Fibroblast of villous mesenchyme (primary cell): ENCODE results near the gene DNAJC4. TPM values are rescaled to one million over a fixed set of nuclear protein-coding genes. Genes with fewer than 3 reads are reported as not detected.

Experiments used
- DNase-seq: peaks from one replicate; pipeline ENCODE4 v3.0.0-alpha.2; 2010; ENCODE audit warnings: low read depth
- H3K4me3 ChIP-seq: 2 replicates; pipeline ENCODE4 v1.5.1; 2011; ENCODE audit warnings: low read depth, mild to moderate bottlenecking, low read length
- CTCF ChIP-seq: IDR thresholded peaks from 2 replicates; pipeline ENCODE4 v1.5.1; 2012; ENCODE audit warnings: low read depth, mild to moderate bottlenecking, low read length; ENCODE audit not compliant: insufficient read depth
- total RNA-seq: library from RNA; depleted of rRNA; stranded (reverse); fragments of >200 nt; gene quantifications from 2 replicates; pipeline ENCODE4 v1.2.3, GENCODE V29; 2012

Gene DNAJC4
- total RNA-seq, 1 donor = 6.5 TPM

- H3K4me3 ChIP-seq = no peak overlapping the region
- TF ChIP-seq CTCF = no peak
- no peak for DNase-seq
Observed at GRCh38 chr11:64224151-64224890, 6.0 kb upstream of the DNAJC4 start.

- DNase-seq = no peak
- no peak for TF ChIP-seq CTCF
Observed at GRCh38 chr11:64224891-64225607, 5.3 kb upstream of the DNAJC4 start.

GRCh38 chr11:64225608-64226506 is 4.5 kb upstream of the DNAJC4 start, which contains the start of the genes NUDT22 and TRPT1:
Gene NUDT22 (plus strand): TSS chr11:64226274. CDS start chr11:64226653, 379 bp downstream.
Gene TRPT1 (minus strand): TSS chr11:64226186. CDS start chr11:64225860, 326 bp downstream.
- DNase-seq = peak; percentile 80
- peak within 1 kb of the TSS; percentile 90 for H3K4me3 ChIP-seq
- peak; percentile 9 for TF ChIP-seq CTCF

More at GRCh38 chr11:64224891-64225607, 5.3 kb upstream of the DNAJC4 start:
- peak overlapping the region; percentile 90 for H3K4me3 ChIP-seq

GRCh38 chr11:64226507-64227051 is 3.8 kb upstream of the DNAJC4 start:
- DNase-seq = no peak
- no peak for TF ChIP-seq CTCF
- H3K4me3 ChIP-seq = peak overlapping the region; percentile 90

GRCh38 chr11:64227405-64227956 is 2.9 kb upstream of the DNAJC4 start:
- DNase-seq = no peak
- no peak for TF ChIP-seq CTCF
- H3K4me3 ChIP-seq = peak overlapping the region; percentile 90

GRCh38 chr11:64229090-64229743 is 1.1 kb upstream of the DNAJC4 start:
- H3K4me3 ChIP-seq = no peak overlapping the region
- no peak for DNase-seq
- no peak for TF ChIP-seq CTCF
